Osteoblast (primary cell): Measurements from ENCODE around the gene ARHGAP15. TPM values are rescaled to one million over a fixed set of nuclear protein-coding genes. Genes with fewer than 3 reads are reported as not detected.

Source experiments
- DNase-seq: peaks from one replicate; pipeline ENCODE4 v3.0.0; 2011; ENCODE audit warnings: low spot score, mixed read lengths; ENCODE audit not compliant: insufficient read length; ENCODE audit errors: missing footprints
- H2AFZ ChIP-seq: 2 replicates; pipeline ENCODE4 v1.6.0; 2011; ENCODE audit warnings: mild to moderate bottlenecking, low read length
- H3K27ac ChIP-seq: 2 replicates; pipeline ENCODE4 v1.5.1; 2011; ENCODE audit warnings: mild to moderate bottlenecking, low read depth, low read length, moderate library complexity
- H3K27me3 ChIP-seq: 2 replicates; pipeline ENCODE4 v1.6.0; 2012; ENCODE audit warnings: mild to moderate bottlenecking, control low read depth, inconsistent platforms, low read length, moderate library complexity; ENCODE audit not compliant: insufficient read depth
- H3K36me3 ChIP-seq: 2 replicates; pipeline ENCODE4 v1.5.1; 2011; ENCODE audit warnings: mild to moderate bottlenecking, low read length, control low read depth, moderate library complexity; ENCODE audit not compliant: insufficient read depth
- H3K4me1 ChIP-seq: 2 replicates; pipeline ENCODE4 v1.5.1; 2011; ENCODE audit warnings: mild to moderate bottlenecking, low read length, control low read depth, moderate library complexity; ENCODE audit not compliant: insufficient read depth
- H3K4me2 ChIP-seq: 2 replicates; pipeline ENCODE4 v1.6.0; 2011; ENCODE audit warnings: mild to moderate bottlenecking, low read length; ENCODE audit not compliant: insufficient read depth
- H3K4me3 ChIP-seq: fragments of 200-600 bp; sonication (generic); 3 replicates; pipeline ENCODE4 v1.5.1; 2012; ENCODE audit warnings: mild to moderate bottlenecking, low read length, inconsistent platforms; ENCODE audit not compliant: insufficient read depth
- H3K79me2 ChIP-seq: 2 replicates; pipeline ENCODE4 v1.6.0; 2012; ENCODE audit warnings: mild to moderate bottlenecking, low read length, control low read depth, inconsistent platforms; ENCODE audit not compliant: insufficient read depth
- H3K9me3 ChIP-seq: 2 replicates; pipeline ENCODE4 v1.5.1; 2011; ENCODE audit warnings: low read depth, low read length, control low read depth
- H4K20me1 ChIP-seq: 2 replicates; pipeline ENCODE4 v1.6.0; 2012; ENCODE audit warnings: mild to moderate bottlenecking, low read length, control low read depth; ENCODE audit not compliant: insufficient read depth
- total RNA-seq: library from RNA; depleted of rRNA; stranded (reverse); fragments of >200 nt; gene quantifications from 2 replicates; pipeline ENCODE4 v1.2.3, GENCODE V29; 2012
- TF ChIP-seq, protein P1 (sequence below): IDR thresholded peaks from 2 replicates; pipeline ENCODE4 v1.5.1; 2011; ENCODE audit warnings: mild to moderate bottlenecking, low read depth, low read length, moderate library complexity; ENCODE audit errors: extremely low read depth

Gene ARHGAP15
- total RNA-seq, 1 donor: 2.2 TPM

DNA sequence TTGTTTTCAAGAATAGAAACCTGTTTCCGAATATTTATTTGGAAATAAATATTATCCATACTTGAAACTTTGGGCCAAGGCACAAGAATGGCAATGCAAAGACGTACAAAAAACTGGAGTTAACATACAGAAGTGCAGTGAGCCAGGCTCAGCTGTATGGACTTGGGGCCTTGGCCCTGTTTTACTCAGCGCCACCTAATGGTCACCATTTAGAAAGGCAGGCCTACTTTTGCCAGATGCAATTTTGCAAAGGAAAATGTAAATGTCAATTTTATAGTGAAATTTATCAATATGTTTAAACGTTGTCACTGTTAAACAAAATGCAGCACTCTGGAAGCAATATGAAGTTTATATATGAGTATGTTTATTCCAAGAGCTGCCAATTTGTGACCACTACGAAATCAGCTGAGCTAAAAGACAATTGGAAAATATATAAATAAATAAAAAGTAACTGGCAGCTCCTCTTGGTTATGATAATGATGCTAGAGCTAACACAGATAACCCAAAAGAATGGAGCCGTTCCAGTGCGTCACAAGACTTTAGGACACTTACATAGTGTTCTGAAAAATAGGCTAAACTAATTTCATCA lies 155.0 kb downstream of the ARHGAP15 start:
- Histone ChIP-seq H3K79me2 (no peaks in the 10 kb centered on the region), H3K4me2 (no peak overlapping the region), H3K9me3 (no peaks in the 10 kb centered on the region), H3K27ac (no peak overlapping the region), H3K4me3 (no peak overlapping the region), H2AFZ (no peak overlapping the region), H3K4me1 (no peaks in the 10 kb centered on the region), H4K20me1 (no peaks in the 10 kb centered on the region), H3K27me3 (no peaks in the 10 kb centered on the region), H3K36me3 (no peaks in the 10 kb centered on the region)
- no peak for DNase-seq
- TF ChIP-seq, protein P1, sequence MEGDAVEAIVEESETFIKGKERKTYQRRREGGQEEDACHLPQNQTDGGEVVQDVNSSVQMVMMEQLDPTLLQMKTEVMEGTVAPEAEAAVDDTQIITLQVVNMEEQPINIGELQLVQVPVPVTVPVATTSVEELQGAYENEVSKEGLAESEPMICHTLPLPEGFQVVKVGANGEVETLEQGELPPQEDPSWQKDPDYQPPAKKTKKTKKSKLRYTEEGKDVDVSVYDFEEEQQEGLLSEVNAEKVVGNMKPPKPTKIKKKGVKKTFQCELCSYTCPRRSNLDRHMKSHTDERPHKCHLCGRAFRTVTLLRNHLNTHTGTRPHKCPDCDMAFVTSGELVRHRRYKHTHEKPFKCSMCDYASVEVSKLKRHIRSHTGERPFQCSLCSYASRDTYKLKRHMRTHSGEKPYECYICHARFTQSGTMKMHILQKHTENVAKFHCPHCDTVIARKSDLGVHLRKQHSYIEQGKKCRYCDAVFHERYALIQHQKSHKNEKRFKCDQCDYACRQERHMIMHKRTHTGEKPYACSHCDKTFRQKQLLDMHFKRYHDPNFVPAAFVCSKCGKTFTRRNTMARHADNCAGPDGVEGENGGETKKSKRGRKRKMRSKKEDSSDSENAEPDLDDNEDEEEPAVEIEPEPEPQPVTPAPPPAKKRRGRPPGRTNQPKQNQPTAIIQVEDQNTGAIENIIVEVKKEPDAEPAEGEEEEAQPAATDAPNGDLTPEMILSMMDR: peak; percentile 89

DNA sequence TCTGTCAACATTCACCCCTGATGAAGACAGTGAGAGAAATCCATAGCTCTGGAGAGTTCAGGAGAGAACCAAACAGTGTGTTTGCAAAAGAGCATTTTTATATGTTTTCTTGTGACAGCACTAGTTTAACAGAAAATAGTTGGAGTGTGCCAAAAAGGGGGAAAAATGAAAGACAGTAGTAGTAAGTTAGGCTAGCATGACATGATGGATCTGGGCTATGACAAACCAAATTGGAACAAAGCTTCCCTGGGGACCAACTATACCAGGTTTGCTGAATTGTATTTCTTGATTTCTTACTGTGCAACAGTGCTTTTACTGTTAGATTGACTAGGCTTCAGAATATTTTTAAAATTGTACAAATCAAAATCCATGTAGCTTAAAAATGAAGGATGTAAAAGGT lies 159.8 kb downstream of the ARHGAP15 start:
- Histone ChIP-seq H3K36me3 (no peaks in the 10 kb centered on the region), H3K4me2 (no peak overlapping the region), H3K79me2 (no peaks in the 10 kb centered on the region), H3K9me3 (no peaks in the 10 kb centered on the region), H3K27me3 (peaks cover 2% of the 10 kb centered on the region), H3K4me1 (no peaks in the 10 kb centered on the region), H2AFZ (no peak overlapping the region), H3K27ac (no peak overlapping the region), H4K20me1 (no peaks in the 10 kb centered on the region), H3K4me3 (no peak overlapping the region)
- TF ChIP-seq, protein P1: no peak
- no peak for DNase-seq

DNA sequence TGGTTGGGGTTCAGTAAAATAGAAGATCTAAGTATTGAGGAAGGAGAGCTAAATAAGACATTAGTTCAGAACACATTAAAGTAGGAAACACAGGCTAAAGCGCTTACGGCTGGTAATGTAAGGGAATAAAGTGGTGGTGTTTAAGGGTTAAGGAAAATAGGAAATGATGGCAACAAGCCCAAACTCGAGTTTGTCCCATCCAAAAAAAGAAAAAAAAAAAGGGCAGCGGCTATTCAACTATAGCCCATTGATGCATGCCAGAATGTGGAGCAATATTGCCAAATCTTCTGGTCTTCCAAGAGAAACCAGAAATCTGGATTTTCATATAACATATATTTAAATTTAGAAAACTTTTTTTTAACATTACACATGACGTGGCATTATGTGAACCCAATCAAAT lies 161.0 kb downstream of the ARHGAP15 start:
- Histone ChIP-seq H3K36me3 (no peaks in the 10 kb centered on the region), H3K9me3 (no peaks in the 10 kb centered on the region), H2AFZ (no peak overlapping the region), H3K27ac (no peak overlapping the region), H3K4me1 (no peaks in the 10 kb centered on the region), H4K20me1 (no peaks in the 10 kb centered on the region), H3K27me3 (peaks cover 2% of the 10 kb centered on the region), H3K4me2 (no peak overlapping the region), H3K4me3 (no peak overlapping the region), H3K79me2 (no peaks in the 10 kb centered on the region)
- TF ChIP-seq, protein P1: no peak
- no peak for DNase-seq

DNA sequence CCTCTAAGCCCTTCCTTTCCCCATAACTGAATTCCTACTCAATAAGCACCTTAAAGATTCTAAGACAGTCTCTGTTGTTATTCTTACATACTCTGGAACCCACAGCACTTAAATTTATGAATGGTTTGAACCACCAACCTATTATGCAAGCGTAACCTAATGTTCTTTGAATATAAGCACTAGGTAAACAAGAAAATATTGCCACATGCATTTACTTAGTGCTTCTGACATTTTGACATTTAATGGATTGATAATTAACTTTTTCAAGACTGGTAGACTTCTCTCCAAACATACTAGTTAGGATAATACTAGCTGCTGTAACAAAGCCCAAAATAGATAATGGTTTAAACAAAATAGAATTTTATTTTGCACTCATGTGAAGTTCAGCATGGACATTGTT lies 164.8 kb downstream of the ARHGAP15 start:
- H4K20me1 ChIP-seq: no peaks in the 10 kb centered on the region
- no peak overlapping the region for H2AFZ ChIP-seq
- TF ChIP-seq, protein P1: no peak
- H3K4me3 ChIP-seq: no peak overlapping the region
- H3K4me2 ChIP-seq: no peak overlapping the region
- no peaks in the 10 kb centered on the region for H3K9me3 ChIP-seq
- no peaks in the 10 kb centered on the region for H3K79me2 ChIP-seq
- no peak for DNase-seq
- no peaks in the 10 kb centered on the region for H3K4me1 ChIP-seq
- no peak overlapping the region for H3K27ac ChIP-seq
- H3K27me3 ChIP-seq: peaks cover 2% of the 10 kb centered on the region
- H3K36me3 ChIP-seq: no peaks in the 10 kb centered on the region
